Measurements from ENCODE around the gene LHFPL4. TPM values are rescaled to one million over a fixed set of nuclear protein-coding genes. Genes with fewer than 3 reads are reported as not detected.

LHFPL4 gene
- total and polyA plus RNA-seq, 9 of the 15 experiments (the other 6 are each of a cell fraction or from before 2014, with no cell fraction given), result not detected

DNA sequence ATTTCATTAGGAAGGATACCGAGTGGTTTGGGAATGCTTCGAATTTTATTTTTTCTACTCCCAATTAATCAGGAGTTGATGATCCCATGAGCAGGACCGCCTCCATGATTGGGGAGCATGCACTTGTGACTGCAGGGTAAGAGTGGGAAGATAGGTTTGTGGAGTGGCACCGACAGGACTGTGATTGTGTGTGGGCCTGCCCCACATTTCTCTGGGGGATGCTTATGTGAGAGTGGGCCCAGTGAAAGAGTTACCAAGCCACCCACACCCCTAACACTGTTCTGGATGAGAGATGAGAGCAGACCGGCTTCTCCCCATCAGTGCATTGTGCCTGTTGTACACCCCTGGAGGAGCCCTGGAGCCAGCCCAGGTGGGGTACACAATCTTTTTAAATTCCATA lies 76.7 kb downstream of the LHFPL4 start (continued):
- TF ChIP-seq, protein P1, sequence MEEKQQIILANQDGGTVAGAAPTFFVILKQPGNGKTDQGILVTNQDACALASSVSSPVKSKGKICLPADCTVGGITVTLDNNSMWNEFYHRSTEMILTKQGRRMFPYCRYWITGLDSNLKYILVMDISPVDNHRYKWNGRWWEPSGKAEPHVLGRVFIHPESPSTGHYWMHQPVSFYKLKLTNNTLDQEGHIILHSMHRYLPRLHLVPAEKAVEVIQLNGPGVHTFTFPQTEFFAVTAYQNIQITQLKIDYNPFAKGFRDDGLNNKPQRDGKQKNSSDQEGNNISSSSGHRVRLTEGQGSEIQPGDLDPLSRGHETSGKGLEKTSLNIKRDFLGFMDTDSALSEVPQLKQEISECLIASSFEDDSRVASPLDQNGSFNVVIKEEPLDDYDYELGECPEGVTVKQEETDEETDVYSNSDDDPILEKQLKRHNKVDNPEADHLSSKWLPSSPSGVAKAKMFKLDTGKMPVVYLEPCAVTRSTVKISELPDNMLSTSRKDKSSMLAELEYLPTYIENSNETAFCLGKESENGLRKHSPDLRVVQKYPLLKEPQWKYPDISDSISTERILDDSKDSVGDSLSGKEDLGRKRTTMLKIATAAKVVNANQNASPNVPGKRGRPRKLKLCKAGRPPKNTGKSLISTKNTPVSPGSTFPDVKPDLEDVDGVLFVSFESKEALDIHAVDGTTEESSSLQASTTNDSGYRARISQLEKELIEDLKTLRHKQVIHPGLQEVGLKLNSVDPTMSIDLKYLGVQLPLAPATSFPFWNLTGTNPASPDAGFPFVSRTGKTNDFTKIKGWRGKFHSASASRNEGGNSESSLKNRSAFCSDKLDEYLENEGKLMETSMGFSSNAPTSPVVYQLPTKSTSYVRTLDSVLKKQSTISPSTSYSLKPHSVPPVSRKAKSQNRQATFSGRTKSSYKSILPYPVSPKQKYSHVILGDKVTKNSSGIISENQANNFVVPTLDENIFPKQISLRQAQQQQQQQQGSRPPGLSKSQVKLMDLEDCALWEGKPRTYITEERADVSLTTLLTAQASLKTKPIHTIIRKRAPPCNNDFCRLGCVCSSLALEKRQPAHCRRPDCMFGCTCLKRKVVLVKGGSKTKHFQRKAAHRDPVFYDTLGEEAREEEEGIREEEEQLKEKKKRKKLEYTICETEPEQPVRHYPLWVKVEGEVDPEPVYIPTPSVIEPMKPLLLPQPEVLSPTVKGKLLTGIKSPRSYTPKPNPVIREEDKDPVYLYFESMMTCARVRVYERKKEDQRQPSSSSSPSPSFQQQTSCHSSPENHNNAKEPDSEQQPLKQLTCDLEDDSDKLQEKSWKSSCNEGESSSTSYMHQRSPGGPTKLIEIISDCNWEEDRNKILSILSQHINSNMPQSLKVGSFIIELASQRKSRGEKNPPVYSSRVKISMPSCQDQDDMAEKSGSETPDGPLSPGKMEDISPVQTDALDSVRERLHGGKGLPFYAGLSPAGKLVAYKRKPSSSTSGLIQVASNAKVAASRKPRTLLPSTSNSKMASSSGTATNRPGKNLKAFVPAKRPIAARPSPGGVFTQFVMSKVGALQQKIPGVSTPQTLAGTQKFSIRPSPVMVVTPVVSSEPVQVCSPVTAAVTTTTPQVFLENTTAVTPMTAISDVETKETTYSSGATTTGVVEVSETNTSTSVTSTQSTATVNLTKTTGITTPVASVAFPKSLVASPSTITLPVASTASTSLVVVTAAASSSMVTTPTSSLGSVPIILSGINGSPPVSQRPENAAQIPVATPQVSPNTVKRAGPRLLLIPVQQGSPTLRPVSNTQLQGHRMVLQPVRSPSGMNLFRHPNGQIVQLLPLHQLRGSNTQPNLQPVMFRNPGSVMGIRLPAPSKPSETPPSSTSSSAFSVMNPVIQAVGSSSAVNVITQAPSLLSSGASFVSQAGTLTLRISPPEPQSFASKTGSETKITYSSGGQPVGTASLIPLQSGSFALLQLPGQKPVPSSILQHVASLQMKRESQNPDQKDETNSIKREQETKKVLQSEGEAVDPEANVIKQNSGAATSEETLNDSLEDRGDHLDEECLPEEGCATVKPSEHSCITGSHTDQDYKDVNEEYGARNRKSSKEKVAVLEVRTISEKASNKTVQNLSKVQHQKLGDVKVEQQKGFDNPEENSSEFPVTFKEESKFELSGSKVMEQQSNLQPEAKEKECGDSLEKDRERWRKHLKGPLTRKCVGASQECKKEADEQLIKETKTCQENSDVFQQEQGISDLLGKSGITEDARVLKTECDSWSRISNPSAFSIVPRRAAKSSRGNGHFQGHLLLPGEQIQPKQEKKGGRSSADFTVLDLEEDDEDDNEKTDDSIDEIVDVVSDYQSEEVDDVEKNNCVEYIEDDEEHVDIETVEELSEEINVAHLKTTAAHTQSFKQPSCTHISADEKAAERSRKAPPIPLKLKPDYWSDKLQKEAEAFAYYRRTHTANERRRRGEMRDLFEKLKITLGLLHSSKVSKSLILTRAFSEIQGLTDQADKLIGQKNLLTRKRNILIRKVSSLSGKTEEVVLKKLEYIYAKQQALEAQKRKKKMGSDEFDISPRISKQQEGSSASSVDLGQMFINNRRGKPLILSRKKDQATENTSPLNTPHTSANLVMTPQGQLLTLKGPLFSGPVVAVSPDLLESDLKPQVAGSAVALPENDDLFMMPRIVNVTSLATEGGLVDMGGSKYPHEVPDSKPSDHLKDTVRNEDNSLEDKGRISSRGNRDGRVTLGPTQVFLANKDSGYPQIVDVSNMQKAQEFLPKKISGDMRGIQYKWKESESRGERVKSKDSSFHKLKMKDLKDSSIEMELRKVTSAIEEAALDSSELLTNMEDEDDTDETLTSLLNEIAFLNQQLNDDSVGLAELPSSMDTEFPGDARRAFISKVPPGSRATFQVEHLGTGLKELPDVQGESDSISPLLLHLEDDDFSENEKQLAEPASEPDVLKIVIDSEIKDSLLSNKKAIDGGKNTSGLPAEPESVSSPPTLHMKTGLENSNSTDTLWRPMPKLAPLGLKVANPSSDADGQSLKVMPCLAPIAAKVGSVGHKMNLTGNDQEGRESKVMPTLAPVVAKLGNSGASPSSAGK (IDR thresholded peaks at IDR 0.05), result no peak

All from K562 (cell line).